ENCODE results near the gene TNS2.
"Not testable (repeated sequence)": the region's sequence is repeated elsewhere in the genome, so short reads cannot be mapped to it uniquely, and the experiment has no call there.

The TNS2 gene

GRCh38 chr12:53031616-53032015, 18.2 kb upstream of the TNS2 start:
- H3K4me3 ChIP-seq (ENCODE audit: low read depth, low read length) = no peak overlapping the region
- TF ChIP-seq CTCF (IDR thresholded peaks at IDR 0.05; ENCODE audit: low read depth, low read length, missing control alignments) = no peak
- in situ Hi-C loops (cut with HindIII; ENCODE audit: low sequenced_read_pairs) = no loop called here

GRCh38 chr12:53033832-53034231, 16.0 kb upstream of the TNS2 start:
- DNase-seq (ENCODE audit: low read depth); in situ Hi-C loops (cut with HindIII; ENCODE audit: low sequenced_read_pairs); H3K4me3 ChIP-seq (ENCODE audit: low read depth, low read length): not testable (repeated sequence)

More at GRCh38 chr12:53031616-53032015, 18.2 kb upstream of the TNS2 start:
- DNase-seq (ENCODE audit: low read depth) = no peak

- no peak for TF ChIP-seq CTCF (IDR thresholded peaks at IDR 0.05; ENCODE audit: low read depth, low read length, missing control alignments)
- DNase-seq (ENCODE audit: low read depth) = no peak
- in situ Hi-C loops (cut with HindIII; ENCODE audit: low sequenced_read_pairs) = no loop called here
- no peak overlapping the region for H3K4me3 ChIP-seq (ENCODE audit: low read depth, low read length)
Measured at GRCh38 chr12:53034459-53034858, 15.4 kb upstream of the TNS2 start.

GRCh38 chr12:53036802-53037201, 13.1 kb upstream of the TNS2 start:
- no peak overlapping the region for H3K4me3 ChIP-seq (ENCODE audit: low read depth, low read length)
- no peak for DNase-seq (ENCODE audit: low read depth)
- in situ Hi-C loops (cut with HindIII; ENCODE audit: low sequenced_read_pairs) = no loop called here
- TF ChIP-seq CTCF (IDR thresholded peaks at IDR 0.05; ENCODE audit: low read depth, low read length, missing control alignments) = no peak

GRCh38 chr12:53039851-53040250, 10.0 kb upstream of the TNS2 start:
- no peak overlapping the region for H3K4me3 ChIP-seq (ENCODE audit: low read depth, low read length)
- TF ChIP-seq CTCF (IDR thresholded peaks at IDR 0.05; ENCODE audit: low read depth, low read length, missing control alignments) = no peak
- no peak for DNase-seq (ENCODE audit: low read depth)
- in situ Hi-C loops (cut with HindIII; ENCODE audit: low sequenced_read_pairs) = no loop called here

GRCh38 chr12:53042607-53043454, 7.0 kb upstream of the TNS2 start:
- in situ Hi-C loops (cut with HindIII; ENCODE audit: low sequenced_read_pairs) = no loop called here
- DNase-seq (ENCODE audit: low read depth) = no peak
- no peak for TF ChIP-seq CTCF (IDR thresholded peaks at IDR 0.05; ENCODE audit: low read depth, low read length, missing control alignments)
- H3K4me3 ChIP-seq (ENCODE audit: low read depth, low read length) = no peak overlapping the region

GRCh38 chr12:53044052-53044581, 5.7 kb upstream of the TNS2 start:
- in situ Hi-C loops (cut with HindIII; ENCODE audit: low sequenced_read_pairs) = no loop called here
- DNase-seq (ENCODE audit: low read depth) = no peak
- no peak overlapping the region for H3K4me3 ChIP-seq (ENCODE audit: low read depth, low read length)
- TF ChIP-seq CTCF (IDR thresholded peaks at IDR 0.05; ENCODE audit: low read depth, low read length, missing control alignments) = no peak

Data from astrocyte of the cerebellum (primary cell).